Neural progenitor cell (in vitro differentiated cells): ENCODE results near the gene SETD3. TPM values are rescaled to one million over a fixed set of nuclear protein-coding genes. Genes with fewer than 3 reads are reported as not detected.

ENCODE experiments used
- DNase-seq: peaks from one replicate; pipeline ENCODE4 v3.0.0-alpha.2; 2016; ENCODE audit warnings: low spot score
- H2AFZ ChIP-seq: fragments of 200-600 bp; sonication (generic); replicated peaks from 2 replicates; pipeline ENCODE4 v1.6.1; 2016; ENCODE audit warnings: antibody characterized with exemption
- H3F3A ChIP-seq: fragments of 200-600 bp; sonication (generic); 2 replicates; pipeline ENCODE4 v1.6.1; 2016; ENCODE audit warnings: antibody characterized with exemption, low read depth
- H3K27ac ChIP-seq: fragments of 200-600 bp; sonication (generic); 2 replicates; pipeline ENCODE4 v1.5.1; 2016; ENCODE audit warnings: mild to moderate bottlenecking
- H3K27me3 ChIP-seq: fragments of 200-600 bp; sonication (generic); 2 replicates; pipeline ENCODE4 v1.6.1; 2016; ENCODE audit warnings: mild to moderate bottlenecking, moderate library complexity
- H3K36me3 ChIP-seq: fragments of 200-600 bp; sonication (generic); 2 replicates; pipeline ENCODE4 v1.5.1; 2016
- H3K4me1 ChIP-seq: fragments of 200-600 bp; sonication (generic); 2 replicates; pipeline ENCODE4 v1.6.1; 2016; ENCODE audit warnings: mixed run types
- H3K4me2 ChIP-seq: fragments of 200-600 bp; sonication (generic); 2 replicates; pipeline ENCODE4 v1.6.1; 2016
- H3K4me3 ChIP-seq: fragments of 200-600 bp; sonication (generic); 2 replicates; pipeline ENCODE4 v1.5.1; 2016
- H3K79me2 ChIP-seq: fragments of 200-600 bp; sonication (generic); 2 replicates; pipeline ENCODE4 v1.6.1; 2016; ENCODE audit warnings: low read depth
- H3K9ac ChIP-seq: fragments of 200-600 bp; sonication (generic); 2 replicates; pipeline ENCODE4 v1.6.1; 2016
- H3K9me3 ChIP-seq: fragments of 200-600 bp; sonication (generic); 2 replicates; pipeline ENCODE4 v1.5.1; 2016; ENCODE audit warnings: low read depth
- H4K20me1 ChIP-seq: fragments of 200-600 bp; sonication (generic); 2 replicates; pipeline ENCODE4 v1.6.1; 2016; ENCODE audit warnings: low read depth
- H3K27ac Mint-ChIP-seq: 3 replicates; pipeline ENCODE4 v1.8.0; 2021; ENCODE audit warnings: mixed read lengths
- H3K27me3 Mint-ChIP-seq: 2 replicates; pipeline ENCODE4 v1.8.0; 2022; ENCODE audit warnings: low read depth, mild to moderate bottlenecking, inconsistent platforms, moderate library complexity, mixed read lengths; ENCODE audit not compliant: insufficient read depth
- H3K36me3 Mint-ChIP-seq: 3 replicates; pipeline ENCODE4 v1.8.0; 2021; ENCODE audit warnings: mixed read lengths
- H3K4me1 Mint-ChIP-seq: 3 replicates; pipeline ENCODE4 v1.8.0; 2021; ENCODE audit warnings: mixed read lengths
- H3K4me3 Mint-ChIP-seq: 3 replicates; pipeline ENCODE4 v1.8.0; 2021; ENCODE audit warnings: mild to moderate bottlenecking, moderate library complexity, mixed read lengths
- H3K9me3 Mint-ChIP-seq: 3 replicates; pipeline ENCODE4 v1.8.0; 2020; ENCODE audit warnings: mixed read lengths
- CTCF ChIP-seq: fragments of 200-600 bp; sonication (generic); IDR thresholded peaks from 2 replicates; pipeline ENCODE4 v1.5.1; 2017; ENCODE audit warnings: antibody characterized with exemption, mild to moderate bottlenecking
- EZH2 ChIP-seq: fragments of 200-600 bp; sonication (generic); IDR thresholded peaks from 2 replicates; pipeline ENCODE4 v1.6.1; 2017; ENCODE audit warnings: antibody characterized with exemption, mild to moderate bottlenecking, moderate library complexity
- EZH2phosphoT487 ChIP-seq: fragments of 200-600 bp; sonication (generic); IDR thresholded peaks from 2 replicates; pipeline ENCODE4 v1.6.1; 2017; ENCODE audit warnings: antibody characterized with exemption
- total RNA-seq: library from RNA; depleted of rRNA; stranded (reverse); fragments of >200 nt; gene quantifications from 2 replicates; pipeline ENCODE4 v1.2.3, GENCODE V29; 2015; ENCODE audit warnings: low replicate concordance

The SETD3 gene
- total RNA-seq, 1 donor from 2014 or later: 68.0 TPM

GRCh38 chr14:99380991-99381687 is 99.5 kb downstream of the SETD3 start:
- H4K20me1 ChIP-seq: no peaks in the 10 kb centered on the region
- DNase-seq: no peak
- H3K9me3 ChIP-seq: no peaks in the 10 kb centered on the region
- TF ChIP-seq EZH2 (no peak), EZH2phosphoT487 (no peak), CTCF (no peak)
- H3K79me2 ChIP-seq: no peaks in the 10 kb centered on the region
- H3K4me2 ChIP-seq: no peak overlapping the region
- Mint-ChIP-seq H3K36me3 (no peaks in the 10 kb centered on the region), H3K27me3 (peaks cover 6% of the 10 kb centered on the region), H3K27ac (no peak overlapping the region), H3K9me3 (no peaks in the 10 kb centered on the region), H3K4me1 (peaks cover 10% of the 10 kb centered on the region), H3K4me3 (no peak overlapping the region)
- H3K4me1 ChIP-seq: no peaks in the 10 kb centered on the region
- no peaks in the 10 kb centered on the region for H3F3A ChIP-seq
- H3K27me3 ChIP-seq: no peaks in the 10 kb centered on the region
- H3K9ac ChIP-seq: no peak overlapping the region
- H3K36me3 ChIP-seq: no peaks in the 10 kb centered on the region
- H2AFZ ChIP-seq: no peak overlapping the region
- H3K27ac ChIP-seq: no peak overlapping the region
- no peak overlapping the region for H3K4me3 ChIP-seq

- no peak for DNase-seq
- Histone ChIP-seq H3K79me2 (no peaks in the 10 kb centered on the region), H3K36me3 (no peaks in the 10 kb centered on the region), H2AFZ (no peak overlapping the region), H3K4me2 (no peak overlapping the region), H3K27ac (no peak overlapping the region), H3K27me3 (no peaks in the 10 kb centered on the region), H3K4me1 (no peaks in the 10 kb centered on the region), H4K20me1 (no peaks in the 10 kb centered on the region), H3K9ac (no peak overlapping the region), H3K4me3 (no peak overlapping the region), H3K9me3 (no peaks in the 10 kb centered on the region), H3F3A (no peaks in the 10 kb centered on the region)
- H3K4me3 Mint-ChIP-seq: no peak overlapping the region
- H3K27me3 Mint-ChIP-seq: peaks cover 9% of the 10 kb centered on the region
- no peak overlapping the region for H3K27ac Mint-ChIP-seq
- no peak for TF ChIP-seq EZH2phosphoT487
- no peak for TF ChIP-seq CTCF
- no peak for TF ChIP-seq EZH2
- no peaks in the 10 kb centered on the region for H3K36me3 Mint-ChIP-seq
- H3K9me3 Mint-ChIP-seq: no peaks in the 10 kb centered on the region
- H3K4me1 Mint-ChIP-seq: peaks cover 10% of the 10 kb centered on the region
Observed at GRCh38 chr14:99380402-99380801, 100.3 kb downstream of the SETD3 start.

GRCh38 chr14:99378782-99379214 is 101.9 kb downstream of the SETD3 start:
- H3K36me3 ChIP-seq: no peaks in the 10 kb centered on the region
- H3K9ac ChIP-seq: no peak overlapping the region
- no peaks in the 10 kb centered on the region for H3K9me3 Mint-ChIP-seq
- no peak for DNase-seq
- H3K27me3 ChIP-seq: no peaks in the 10 kb centered on the region
- no peak overlapping the region for H3K27ac ChIP-seq
- H3K9me3 ChIP-seq: no peaks in the 10 kb centered on the region
- no peak overlapping the region for H2AFZ ChIP-seq
- H3K79me2 ChIP-seq: no peaks in the 10 kb centered on the region
- no peaks in the 10 kb centered on the region for H3K36me3 Mint-ChIP-seq
- no peak for TF ChIP-seq CTCF
- TF ChIP-seq EZH2phosphoT487: no peak
- no peak for TF ChIP-seq EZH2
- H3K27me3 Mint-ChIP-seq: peaks cover 7% of the 10 kb centered on the region
- H3K27ac Mint-ChIP-seq: no peak overlapping the region
- H3K4me2 ChIP-seq: no peak overlapping the region
- no peaks in the 10 kb centered on the region for H3F3A ChIP-seq
- no peaks in the 10 kb centered on the region for H4K20me1 ChIP-seq
- no peaks in the 10 kb centered on the region for H3K4me1 ChIP-seq
- peaks cover 8% of the 10 kb centered on the region for H3K4me1 Mint-ChIP-seq
- H3K4me3 Mint-ChIP-seq: no peak overlapping the region
- no peak overlapping the region for H3K4me3 ChIP-seq
